GM21367 (cell line): ENCODE results near the gene KRIT1.

Source experiments
- ATAC-seq: cut with Tn5 transposase; IDR thresholded peaks from one replicate; pipeline ENCODE4 v1.9.1; 2021; ENCODE audit not compliant: unreplicated experiment

Gene KRIT1

DNA sequence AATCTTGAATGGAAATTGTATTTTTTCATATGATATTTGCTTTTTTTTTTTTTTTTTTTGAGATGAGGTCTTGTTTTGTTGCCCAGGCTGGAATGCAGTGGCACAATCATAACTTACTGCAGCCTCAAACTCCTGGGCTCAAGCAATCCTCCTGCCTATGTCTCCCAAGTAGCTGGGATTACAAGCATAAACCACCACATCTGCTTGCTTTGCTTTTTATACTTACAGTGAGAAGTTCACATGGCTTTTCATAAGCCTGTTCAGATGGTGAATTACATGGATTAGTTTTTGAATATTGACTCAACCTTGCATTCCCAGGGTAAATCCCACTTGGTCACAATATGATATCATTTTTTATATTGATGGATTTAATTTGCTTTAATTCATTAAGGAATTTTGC, 88.7 kb downstream of the KRIT1 start:
- no peak for ATAC-seq

DNA sequence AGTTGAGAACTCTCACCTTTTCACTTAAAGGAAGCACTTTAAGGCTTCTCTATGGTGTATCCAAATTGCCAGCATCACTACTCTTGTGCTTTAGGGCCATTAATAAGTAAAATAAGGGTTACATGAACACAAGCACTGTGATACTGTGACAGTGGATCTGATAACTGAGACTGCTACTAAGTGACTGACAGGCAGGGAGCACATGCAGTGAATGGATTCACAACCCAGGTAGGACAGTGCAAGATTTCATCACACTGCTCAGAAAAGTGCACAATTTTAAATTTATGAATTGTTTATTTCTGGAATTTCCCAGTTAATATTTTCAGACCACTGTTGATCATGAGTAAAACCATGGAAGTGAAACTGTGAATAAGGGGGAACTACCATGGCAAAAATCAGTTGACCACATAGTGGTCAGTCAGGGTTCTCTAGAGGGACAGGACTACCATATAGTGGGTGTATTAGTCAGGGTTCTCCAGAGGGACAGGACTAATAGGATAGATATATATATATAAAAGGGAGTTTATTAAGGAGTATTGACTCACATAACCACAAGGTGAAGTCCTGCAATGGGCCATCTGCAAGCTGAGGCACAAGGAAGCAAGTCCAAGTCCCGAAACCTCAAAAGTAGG, 90.5 kb downstream of the KRIT1 start:
- ATAC-seq = no peak

DNA sequence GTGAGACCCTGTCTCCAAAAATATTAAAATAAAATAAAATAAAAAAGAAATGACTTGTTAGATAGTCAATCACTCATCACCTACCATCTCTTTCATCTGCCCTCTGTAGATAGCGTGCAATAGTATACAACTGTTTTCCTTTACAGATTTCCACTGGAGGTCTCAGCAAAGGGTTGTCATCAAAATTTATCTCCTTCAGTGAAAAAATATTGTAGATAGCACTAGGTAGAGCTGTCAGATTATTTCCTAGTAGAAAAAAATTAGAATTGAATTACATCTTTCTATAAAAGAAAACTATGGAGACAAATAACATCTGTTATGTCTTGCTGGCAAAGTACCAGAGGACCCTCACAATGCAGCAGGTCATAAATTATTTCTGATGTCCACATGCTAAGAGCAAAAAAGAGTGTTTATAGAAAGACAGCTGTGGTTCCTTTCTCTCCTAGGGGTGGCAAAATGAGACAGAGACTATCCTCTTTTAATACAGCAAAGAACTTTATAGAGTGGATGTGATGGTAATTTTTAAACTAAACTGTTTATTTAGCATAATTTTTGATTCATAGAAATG, 95.2 kb downstream of the KRIT1 start:
- ATAC-seq = no peak

DNA sequence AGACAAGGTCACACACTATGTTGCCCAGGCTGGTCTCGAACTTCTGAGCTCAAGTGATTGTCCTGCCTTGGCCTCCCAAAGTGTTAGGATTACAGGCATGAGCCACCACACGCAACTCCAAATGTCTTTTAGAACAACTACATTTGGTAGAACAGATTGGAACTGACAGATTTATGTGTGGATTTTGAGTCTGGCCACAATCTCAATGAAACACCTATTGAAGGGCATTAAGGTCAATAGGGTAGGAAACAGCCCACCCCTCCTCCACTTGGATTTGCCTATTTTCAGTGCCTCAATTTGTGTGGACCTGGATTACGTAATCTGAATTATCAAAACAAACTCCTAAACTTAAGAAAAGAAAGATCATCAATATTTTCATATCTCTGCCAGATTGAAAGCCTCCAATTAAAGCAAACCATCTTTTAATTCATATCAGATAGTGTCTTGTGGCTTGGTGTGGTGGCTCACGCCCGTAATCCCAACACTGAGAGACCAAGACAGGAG, 95.9 kb downstream of the KRIT1 start:
- no peak for ATAC-seq
